Testis (tissue), 2 donors: ENCODE data around the gene DELE1.

ENCODE experiments used
- POLR2A ChIP-seq: fragments of 450-650 bp; IDR thresholded peaks from one replicate; pipeline ENCODE4 v1.6.1; 2017; ENCODE audit warnings: antibody characterized with exemption, mild to moderate bottlenecking, moderate library complexity
- TF ChIP-seq, protein P1 (sequence below), 3 experiments: fragments of 450-650 bp in 2 of 3; fragments of 200-600 bp in 1 of 3; sonication (generic) in 1 of 3; IDR thresholded peaks; one replicate each; pipeline ENCODE4 v1.5.1; 2016 to 2019; ENCODE audit warnings: antibody characterized with exemption in 3 of 3, mild to moderate bottlenecking in 2 of 3, moderate library complexity in 1 of 3

DNA sequence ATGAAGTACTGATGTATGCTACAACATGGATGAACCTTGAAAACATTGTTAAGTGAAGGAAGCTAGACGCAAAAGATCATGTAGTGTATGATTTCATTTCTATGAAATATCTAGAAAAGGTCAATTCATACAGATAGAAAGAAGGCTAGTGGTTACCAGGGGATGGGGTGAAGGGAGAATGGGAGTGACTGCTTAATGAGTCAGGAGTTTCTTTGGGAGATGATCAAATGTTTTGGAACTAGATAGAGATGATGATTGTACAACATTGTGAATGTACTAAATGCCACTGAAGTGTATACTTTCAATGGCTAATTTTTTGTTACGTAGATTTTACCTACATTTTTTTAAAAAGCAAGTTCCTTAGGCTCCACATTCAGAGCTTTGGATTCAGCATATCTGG lies 14.9 kb upstream of the DELE1 start:
- TF ChIP-seq POLR2A: no peak
- TF ChIP-seq, protein P1, sequence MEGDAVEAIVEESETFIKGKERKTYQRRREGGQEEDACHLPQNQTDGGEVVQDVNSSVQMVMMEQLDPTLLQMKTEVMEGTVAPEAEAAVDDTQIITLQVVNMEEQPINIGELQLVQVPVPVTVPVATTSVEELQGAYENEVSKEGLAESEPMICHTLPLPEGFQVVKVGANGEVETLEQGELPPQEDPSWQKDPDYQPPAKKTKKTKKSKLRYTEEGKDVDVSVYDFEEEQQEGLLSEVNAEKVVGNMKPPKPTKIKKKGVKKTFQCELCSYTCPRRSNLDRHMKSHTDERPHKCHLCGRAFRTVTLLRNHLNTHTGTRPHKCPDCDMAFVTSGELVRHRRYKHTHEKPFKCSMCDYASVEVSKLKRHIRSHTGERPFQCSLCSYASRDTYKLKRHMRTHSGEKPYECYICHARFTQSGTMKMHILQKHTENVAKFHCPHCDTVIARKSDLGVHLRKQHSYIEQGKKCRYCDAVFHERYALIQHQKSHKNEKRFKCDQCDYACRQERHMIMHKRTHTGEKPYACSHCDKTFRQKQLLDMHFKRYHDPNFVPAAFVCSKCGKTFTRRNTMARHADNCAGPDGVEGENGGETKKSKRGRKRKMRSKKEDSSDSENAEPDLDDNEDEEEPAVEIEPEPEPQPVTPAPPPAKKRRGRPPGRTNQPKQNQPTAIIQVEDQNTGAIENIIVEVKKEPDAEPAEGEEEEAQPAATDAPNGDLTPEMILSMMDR (IDR thresholded peaks at IDR 0.05): no peak
